ENCODE data around the gene CDC123. TPM values are rescaled to one million over a fixed set of nuclear protein-coding genes. Genes with fewer than 3 reads are reported as not detected.
"Not testable (repeated sequence)": the region's sequence is repeated elsewhere in the genome, so short reads cannot be mapped to it uniquely, and the experiment has no call there.

Gene CDC123
- total RNA-seq, 1 donor from 2014 or later: 43.7 TPM

- Histone ChIP-seq H3K4me1 (no peaks in the 10 kb centered on the region), H3K4me3 (no peak overlapping the region), H3K36me3 (peaks cover 46% of the 10 kb centered on the region), H3K27me3 (ENCODE audit: low read depth) (no peaks in the 10 kb centered on the region), H3K9me3 (no peaks in the 10 kb centered on the region), H3K27ac (no peak overlapping the region)
- ATAC-seq (no peak), DNase-seq (no peak)
- intact Hi-C loops (cut with DNase I): no loop called here
- TF ChIP-seq CTCF (IDR thresholded peaks at IDR 0.05): no peak
Measured at GRCh38 chr10:12250181-12250580, 54.2 kb downstream of the CDC123 start.

GRCh38 chr10:12250702-12251101 lies 54.7 kb downstream of the CDC123 start:
- intact Hi-C loops (cut with DNase I); ATAC-seq; H3K4me1 ChIP-seq; H3K9me3 ChIP-seq; H3K4me3 ChIP-seq; H3K27ac ChIP-seq; H3K27me3 ChIP-seq (ENCODE audit: low read depth); DNase-seq: not testable (repeated sequence)
- H3K36me3 ChIP-seq: peaks cover 41% of the 10 kb centered on the region

GRCh38 chr10:12251581-12251980 lies 55.6 kb downstream of the CDC123 start:
- H3K4me1 ChIP-seq: no peaks in the 10 kb centered on the region
- peaks cover 32% of the 10 kb centered on the region for H3K36me3 ChIP-seq
- no peak for TF ChIP-seq CTCF (IDR thresholded peaks at IDR 0.05)
- DNase-seq (no peak), ATAC-seq (no peak)
- no peak overlapping the region for H3K4me3 ChIP-seq
- intact Hi-C loops (cut with DNase I): no loop called here
- no peaks in the 10 kb centered on the region for H3K27me3 ChIP-seq (ENCODE audit: low read depth)
- H3K9me3 ChIP-seq: no peaks in the 10 kb centered on the region
- no peak overlapping the region for H3K27ac ChIP-seq

- no peak for ATAC-seq
- Histone ChIP-seq H3K4me1 (no peaks in the 10 kb centered on the region), H3K4me3 (no peak overlapping the region), H3K36me3 (peaks cover 31% of the 10 kb centered on the region), H3K27ac (no peak overlapping the region), H3K9me3 (no peaks in the 10 kb centered on the region), H3K27me3 (ENCODE audit: low read depth) (no peaks in the 10 kb centered on the region)
- DNase-seq: no peak
- no peak for TF ChIP-seq CTCF (IDR thresholded peaks at IDR 0.05)
- intact Hi-C loops (cut with DNase I): no loop called here
Measured at GRCh38 chr10:12252882-12253546, 57.0 kb downstream of the CDC123 start.

- H3K4me3 ChIP-seq: no peak overlapping the region
- no peaks in the 10 kb centered on the region for H3K4me1 ChIP-seq
- DNase-seq: no peak
- no peak for TF ChIP-seq CTCF (IDR thresholded peaks at IDR 0.05)
- no peak for ATAC-seq
- H3K9me3 ChIP-seq: no peaks in the 10 kb centered on the region
- no peak overlapping the region for H3K27ac ChIP-seq
- H3K36me3 ChIP-seq: peaks cover 10% of the 10 kb centered on the region
- intact Hi-C loops (cut with DNase I): no loop called here
- no peaks in the 10 kb centered on the region for H3K27me3 ChIP-seq (ENCODE audit: low read depth)
Measured at GRCh38 chr10:12255048-12255447, 59.1 kb downstream of the CDC123 start.

GRCh38 chr10:12259988-12260387 lies 64.0 kb downstream of the CDC123 start:
- H3K4me3 ChIP-seq: no peak overlapping the region
- TF ChIP-seq CTCF (IDR thresholded peaks at IDR 0.05): no peak
- intact Hi-C loops (cut with DNase I): no loop called here
- H3K9me3 ChIP-seq: no peaks in the 10 kb centered on the region
- H3K27me3 ChIP-seq (ENCODE audit: low read depth): no peaks in the 10 kb centered on the region
- H3K4me1 ChIP-seq: peaks cover 13% of the 10 kb centered on the region
- ATAC-seq (no peak), DNase-seq (no peak)
- H3K27ac ChIP-seq: no peak overlapping the region
- no peaks in the 10 kb centered on the region for H3K36me3 ChIP-seq

Data from lower lobe of right lung (tissue), 2 donors.